Smooth muscle cell (in vitro differentiated cells): ENCODE data around the gene NPC1. TPM values are rescaled to one million over a fixed set of nuclear protein-coding genes. Genes with fewer than 3 reads are reported as not detected.

Experiments
- DNase-seq: peaks from one replicate; lab custom pipeline; 2025; ENCODE audit not compliant: unreplicated experiment; lab: John Stamatoyannopoulos, UW
- H2AFZ ChIP-seq: fragments of 200-600 bp; sonication (generic); 2 replicates; pipeline ENCODE4 v1.6.0; 2016; ENCODE audit warnings: antibody characterized with exemption, low read depth, mild to moderate bottlenecking
- H3F3A ChIP-seq: fragments of 200-600 bp; sonication (generic); 2 replicates; pipeline ENCODE4 v1.6.0; 2017; ENCODE audit warnings: antibody characterized with exemption, low read depth
- H3K27ac ChIP-seq: fragments of 200-600 bp; sonication (generic); 2 replicates; pipeline ENCODE4 v1.5.1; 2016; ENCODE audit warnings: low read depth, mild to moderate bottlenecking
- H3K27me3 ChIP-seq: fragments of 200-600 bp; sonication (generic); 2 replicates; pipeline ENCODE4 v1.6.1; 2016; ENCODE audit warnings: low read depth, mild to moderate bottlenecking
- H3K36me3 ChIP-seq: fragments of 200-600 bp; sonication (generic); 2 replicates; pipeline ENCODE4 v1.5.1; 2016; ENCODE audit warnings: low read depth
- H3K4me1 ChIP-seq: fragments of 200-600 bp; sonication (generic); 2 replicates; pipeline ENCODE4 v1.5.1; 2016; ENCODE audit warnings: low read depth
- H3K4me2 ChIP-seq: fragments of 200-600 bp; sonication (generic); 2 replicates; pipeline ENCODE4 v1.6.0; 2016; ENCODE audit warnings: mild to moderate bottlenecking
- H3K4me3 ChIP-seq: fragments of 200-600 bp; sonication (generic); 2 replicates; pipeline ENCODE4 v1.5.1; 2016; ENCODE audit warnings: mild to moderate bottlenecking
- H3K79me2 ChIP-seq: fragments of 200-600 bp; sonication (generic); 2 replicates; pipeline ENCODE4 v1.6.0; 2016; ENCODE audit warnings: low read depth, mild to moderate bottlenecking
- H3K9ac ChIP-seq: fragments of 200-600 bp; sonication (generic); 2 replicates; pipeline ENCODE4 v1.6.0; 2016; ENCODE audit warnings: low read depth
- H3K9me3 ChIP-seq: fragments of 200-600 bp; sonication (generic); replicated peaks from 2 replicates; pipeline ENCODE4 v1.5.1; 2016; ENCODE audit warnings: low read depth
- H4K20me1 ChIP-seq: fragments of 200-600 bp; sonication (generic); 2 replicates; pipeline ENCODE4 v1.6.0; 2016; ENCODE audit warnings: low read depth
- CTCF ChIP-seq: fragments of 200-600 bp; sonication (generic); IDR thresholded peaks from 2 replicates; pipeline ENCODE4 v1.5.1; 2017; ENCODE audit warnings: borderline replicate concordance, mild to moderate bottlenecking, antibody characterized with exemption; ENCODE audit not compliant: insufficient read depth, poor library complexity, severe bottlenecking
- WGBS: methylation state at CpG from one replicate; pipeline ENCODE4 v1.1.7; 2016; ENCODE audit warnings: low lambda C conversion rate; 5-methylcytosine and 5-hydroxymethylcytosine counted together
- polyA plus RNA-seq: library from polyadenylated mRNA; unstranded; fragments of >200 nt; fragmentation: Nextera tagmentation; extraction: Ambion mirVana; gene quantifications from 2 replicates; pipeline ENCODE4 v1.2.1, GENCODE V29; 2016
- total RNA-seq: library from RNA; depleted of rRNA; stranded (reverse); fragments of >200 nt; gene quantifications from 2 replicates; pipeline ENCODE4 v1.2.3, GENCODE V29; 2014

NPC1 gene
- total and polyA plus RNA-seq, 2 experiments from 2014 or later: 29.9 to 55.5 TPM

- no peaks in the 10 kb centered on the region for H3K36me3 ChIP-seq
- no peak overlapping the region for H2AFZ ChIP-seq
- H3K4me3 ChIP-seq: no peak overlapping the region
- no peaks in the 10 kb centered on the region for H3K9me3 ChIP-seq
- no peaks in the 10 kb centered on the region for H3K79me2 ChIP-seq
- H4K20me1 ChIP-seq: no peaks in the 10 kb centered on the region
- H3K4me1 ChIP-seq: no peaks in the 10 kb centered on the region
- H3K27ac ChIP-seq: no peak overlapping the region
- no peak overlapping the region for H3K4me2 ChIP-seq
- peaks cover 4% of the 10 kb centered on the region for H3K27me3 ChIP-seq
- no peak for DNase-seq
- H3F3A ChIP-seq: no peaks in the 10 kb centered on the region
- TF ChIP-seq CTCF: no peak
- no peak overlapping the region for H3K9ac ChIP-seq
- WGBS: 50% methylated on average over 3 of the region's 3 CpGs
Measured at GRCh38 chr18:23634692-23635091, 48.4 kb upstream of the NPC1 start.

GRCh38 chr18:23632615-23633014, 46.3 kb upstream of the NPC1 start:
- H2AFZ ChIP-seq: no peak overlapping the region
- H3K4me3 ChIP-seq: no peak overlapping the region
- no peaks in the 10 kb centered on the region for H3K4me1 ChIP-seq
- H3K4me2 ChIP-seq: no peak overlapping the region
- H3K27ac ChIP-seq: no peak overlapping the region
- H3K36me3 ChIP-seq: no peaks in the 10 kb centered on the region
- H3K27me3 ChIP-seq: no peaks in the 10 kb centered on the region
- H3K9me3 ChIP-seq: no peaks in the 10 kb centered on the region
- H3F3A ChIP-seq: no peaks in the 10 kb centered on the region
- no peak overlapping the region for H3K9ac ChIP-seq
- H4K20me1 ChIP-seq: no peaks in the 10 kb centered on the region
- TF ChIP-seq CTCF: no peak
- H3K79me2 ChIP-seq: no peaks in the 10 kb centered on the region
- DNase-seq: no peak
- 50% methylated on average over 1 of the region's 1 CpG for WGBS

- Histone ChIP-seq H3K4me1 (no peaks in the 10 kb centered on the region), H4K20me1 (no peaks in the 10 kb centered on the region), H2AFZ (no peak overlapping the region), H3K36me3 (no peaks in the 10 kb centered on the region), H3K4me2 (no peak overlapping the region), H3K9me3 (no peaks in the 10 kb centered on the region), H3K4me3 (no peak overlapping the region), H3K9ac (no peak overlapping the region), H3K27ac (no peak overlapping the region), H3F3A (no peaks in the 10 kb centered on the region), H3K79me2 (no peaks in the 10 kb centered on the region), H3K27me3 (no peaks in the 10 kb centered on the region)
- WGBS: 38% methylated on average over 11 of the region's 11 CpGs
- TF ChIP-seq CTCF: no peak
- DNase-seq: no peak
Measured at GRCh38 chr18:23631746-23632145, 45.4 kb upstream of the NPC1 start.

- no peak overlapping the region for H2AFZ ChIP-seq
- no peak overlapping the region for H3K4me2 ChIP-seq
Measured at GRCh38 chr18:23631312-23631711, 45.0 kb upstream of the NPC1 start.

More at GRCh38 chr18:23631312-23631711, 45.0 kb upstream of the NPC1 start:
- no peak for TF ChIP-seq CTCF
- H3F3A ChIP-seq: no peaks in the 10 kb centered on the region
- H3K27me3 ChIP-seq: no peaks in the 10 kb centered on the region
- H3K9me3 ChIP-seq: no peaks in the 10 kb centered on the region
- DNase-seq: no peak
- no peak overlapping the region for H3K27ac ChIP-seq
- no peaks in the 10 kb centered on the region for H3K79me2 ChIP-seq
- H3K4me1 ChIP-seq: no peaks in the 10 kb centered on the region
- no peak overlapping the region for H3K9ac ChIP-seq
- WGBS: 89% methylated on average over 5 of the region's 5 CpGs
- no peaks in the 10 kb centered on the region for H4K20me1 ChIP-seq
- H3K4me3 ChIP-seq: no peak overlapping the region
- no peaks in the 10 kb centered on the region for H3K36me3 ChIP-seq
